Activated T-cell treated with anti-CD3 and anti-CD28 coated beads for 1 hour (primary cell): Measurements from ENCODE around the gene SCYL3.
"Not testable (repeated sequence)": the region's sequence is repeated elsewhere in the genome, so short reads cannot be mapped to it uniquely, and the experiment has no call there.

ENCODE experiments used
- DNase-seq: peaks from one replicate; pipeline ENCODE4 v3.0.0-alpha.2; 2020; ENCODE audit warnings: low read depth

Gene SCYL3

DNA sequence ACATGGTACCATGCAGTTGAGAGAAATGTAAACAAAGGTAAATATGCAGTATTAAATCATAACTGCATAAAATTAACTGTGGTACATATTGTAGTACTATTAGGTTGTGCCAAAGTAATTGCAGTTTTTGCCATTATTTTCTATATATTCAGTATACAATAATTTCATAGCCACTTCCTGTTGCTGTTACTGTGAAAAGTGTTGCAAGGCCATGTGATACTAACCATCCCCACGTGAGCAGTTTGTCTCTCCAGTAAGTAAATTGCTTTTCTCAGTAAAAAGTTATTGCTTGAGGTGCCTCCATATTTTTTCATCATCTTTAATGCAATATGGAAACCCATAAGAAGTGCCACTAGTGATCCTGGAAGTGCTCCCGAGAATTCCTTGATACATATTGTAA, 79.4 kb downstream of the SCYL3 start:
- DNase-seq: no peak

- DNase-seq: no peak
Observed at GRCh38 chr1:169812131-169812530, 81.6 kb downstream of the SCYL3 start.

- not testable (repeated sequence) for DNase-seq
Observed at GRCh38 chr1:169811418-169812035, 82.2 kb downstream of the SCYL3 start.

- DNase-seq: no peak
Observed at GRCh38 chr1:169809370-169810095, 84.2 kb downstream of the SCYL3 start.

DNA sequence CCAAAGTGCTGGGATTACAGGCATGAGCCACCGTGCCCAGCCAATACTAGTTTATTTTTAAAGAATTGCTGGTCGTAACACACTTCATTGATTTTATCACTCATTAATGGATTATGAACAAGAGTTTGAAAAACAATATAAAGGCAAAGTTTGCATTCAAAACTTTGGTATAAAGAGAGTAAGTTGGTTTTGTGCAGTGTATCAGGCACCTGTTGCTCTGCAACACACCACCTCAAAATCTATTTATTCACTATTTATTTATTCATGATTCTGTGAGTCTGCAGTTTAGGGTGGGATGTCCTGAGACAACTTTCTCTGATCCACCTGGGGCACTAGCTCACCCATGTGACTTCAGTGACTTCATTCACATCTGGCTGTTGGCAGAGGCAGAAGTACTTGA, 88.8 kb downstream of the SCYL3 start:
- DNase-seq: no peak

GRCh38 chr1:169802888-169803287, 90.8 kb downstream of the SCYL3 start:
- no peak for DNase-seq
